Measurements from ENCODE around the gene TAPT1. TPM values are rescaled to one million over a fixed set of nuclear protein-coding genes. Genes with fewer than 3 reads are reported as not detected.

TAPT1 gene
- total RNA-seq, 3 donors from 2014 or later = 39.7 to 52.5 (median 43.0) TPM

DNA sequence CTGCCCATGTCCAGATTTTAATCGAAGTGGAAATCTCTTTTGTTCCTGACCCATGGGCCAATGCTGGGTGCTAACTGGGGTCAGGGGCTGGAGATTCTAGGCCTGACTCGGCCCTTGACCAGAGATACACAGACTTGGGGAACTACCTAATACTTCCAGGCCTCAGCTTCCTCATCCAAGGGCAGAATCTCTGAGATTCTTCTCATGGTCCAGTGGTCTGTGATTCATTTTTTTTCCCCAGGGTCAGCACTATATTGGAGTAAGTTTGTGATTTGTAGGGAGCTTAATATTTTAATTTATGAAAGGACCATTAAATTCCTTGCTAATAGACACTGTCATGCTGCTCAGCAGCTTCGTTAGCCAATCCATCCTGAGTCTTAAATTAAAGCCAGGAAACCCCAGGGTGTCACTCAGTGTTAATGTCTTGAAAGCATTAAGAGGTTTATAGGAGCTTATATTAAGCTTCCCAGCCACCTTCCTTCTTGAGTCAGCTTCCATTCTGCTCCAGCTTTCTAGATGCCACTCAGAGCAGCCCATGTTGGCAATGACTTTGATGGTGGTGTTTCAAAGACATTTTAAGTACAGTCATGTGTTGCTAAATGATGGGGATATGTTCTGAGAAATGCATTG is 115.5 kb downstream of the TAPT1 start:
- Histone ChIP-seq H3K4me3 (no peak overlapping the region), H3K27ac (no peak overlapping the region), H3K27me3 (no peaks in the 10 kb centered on the region), H3K9me3 (no peaks in the 10 kb centered on the region), H3K36me3 (no peaks in the 10 kb centered on the region), H3K4me1 (no peaks in the 10 kb centered on the region)
- TF ChIP-seq POLR2A (IDR thresholded peaks at IDR 0.05) (no peak), POLR2AphosphoS5 (IDR thresholded peaks at IDR 0.05) (no peak)
- TF ChIP-seq, protein P1, sequence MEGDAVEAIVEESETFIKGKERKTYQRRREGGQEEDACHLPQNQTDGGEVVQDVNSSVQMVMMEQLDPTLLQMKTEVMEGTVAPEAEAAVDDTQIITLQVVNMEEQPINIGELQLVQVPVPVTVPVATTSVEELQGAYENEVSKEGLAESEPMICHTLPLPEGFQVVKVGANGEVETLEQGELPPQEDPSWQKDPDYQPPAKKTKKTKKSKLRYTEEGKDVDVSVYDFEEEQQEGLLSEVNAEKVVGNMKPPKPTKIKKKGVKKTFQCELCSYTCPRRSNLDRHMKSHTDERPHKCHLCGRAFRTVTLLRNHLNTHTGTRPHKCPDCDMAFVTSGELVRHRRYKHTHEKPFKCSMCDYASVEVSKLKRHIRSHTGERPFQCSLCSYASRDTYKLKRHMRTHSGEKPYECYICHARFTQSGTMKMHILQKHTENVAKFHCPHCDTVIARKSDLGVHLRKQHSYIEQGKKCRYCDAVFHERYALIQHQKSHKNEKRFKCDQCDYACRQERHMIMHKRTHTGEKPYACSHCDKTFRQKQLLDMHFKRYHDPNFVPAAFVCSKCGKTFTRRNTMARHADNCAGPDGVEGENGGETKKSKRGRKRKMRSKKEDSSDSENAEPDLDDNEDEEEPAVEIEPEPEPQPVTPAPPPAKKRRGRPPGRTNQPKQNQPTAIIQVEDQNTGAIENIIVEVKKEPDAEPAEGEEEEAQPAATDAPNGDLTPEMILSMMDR (IDR thresholded peaks at IDR 0.05) = no peak
- DNase-seq (ENCODE audit: low spot score in 2 of 2) = no peak
- intact Hi-C loops (cut with DNase I; ENCODE audit: low total_unique reads) = no loop called here

Other genes starting within 250 kb of the TAPT1 start
- 100 to 1,000 TPM in 1 of 3 donors, 10 to 100 TPM in 1, under 1 TPM in 1; 0.64 to 106 (median 40.0) TPM for gene PROM1, start 142.4 kb downstream of the TAPT1 start, total RNA-seq